IMR-90 (cell line): Measurements from ENCODE around the gene SMIM14. TPM values are rescaled to one million over a fixed set of nuclear protein-coding genes. Genes with fewer than 3 reads are reported as not detected.
"Not testable (repeated sequence)": the region's sequence is repeated elsewhere in the genome, so short reads cannot be mapped to it uniquely, and the experiment has no call there.

ENCODE experiments used
- ATAC-seq: fragments of 200-7000 bp; cut with Tn5 transposase; 2 replicates; pipeline ENCODE4 v1.9.1; 2020; ENCODE audit warnings: low read depth, mild to moderate bottlenecking, moderate library complexity
- BruUV-seq: library from RNA; stranded (reverse); fragments of 400-500 nt; replicated peaks from 2 replicates; lab custom pipeline; 2021; lab: Mats Ljungman, UMichigan
- CTCF ChIA-PET: fragments of 300-600 bp; formaldehyde crosslinking; extraction: SDS; loops from one replicate; lab custom pipeline; 2021; ENCODE audit warnings: antibody characterized with exemption; lab: Yijun Ruan, JAX
- POLR2A ChIA-PET: fragments of 300-600 bp; sonication (Branson Sonifier 250); formaldehyde crosslinking; loops from one replicate; lab custom pipeline; 2022; ENCODE audit warnings: antibody characterized with exemption; ENCODE audit not compliant: unreplicated experiment; lab: Charles Lee
- DNase-seq: peaks from one replicate; pipeline ENCODE4 v3.0.0; 2013
- H2AFZ ChIP-seq: replicated peaks from 2 replicates; pipeline ENCODE3; 2013; ENCODE audit warnings: low read length, mild to moderate bottlenecking; ENCODE audit not compliant: poor library complexity
- H2AK5ac ChIP-seq: 2 replicates; pipeline ENCODE4 v1.6.1; 2013; ENCODE audit warnings: low read depth, low read length, inconsistent platforms
- H2AK9ac ChIP-seq: replicated peaks from 2 replicates; pipeline ENCODE3; 2013; ENCODE audit warnings: mild to moderate bottlenecking, low read depth, low read length, moderate library complexity; ENCODE audit not compliant: poor library complexity
- H2BK120ac ChIP-seq: 2 replicates; pipeline ENCODE4 v1.6.1; 2013; ENCODE audit warnings: low read depth, low read length, inconsistent platforms
- H2BK15ac ChIP-seq: 3 replicates; pipeline ENCODE4 v1.6.1; 2013; ENCODE audit warnings: low read depth, low read length, inconsistent platforms
- H2BK20ac ChIP-seq: 2 replicates; pipeline ENCODE4 v1.6.1; 2013; ENCODE audit warnings: low read depth, mild to moderate bottlenecking, inconsistent platforms, low read length, moderate library complexity
- H2BK5ac ChIP-seq: 2 replicates; pipeline ENCODE4 v1.6.1; 2013; ENCODE audit warnings: mild to moderate bottlenecking, low read depth, low read length, inconsistent platforms; ENCODE audit not compliant: poor library complexity, severe bottlenecking
- H3K14ac ChIP-seq: replicated peaks from 2 replicates; pipeline ENCODE4 v1.6.1; 2013; ENCODE audit warnings: low read depth, low read length, inconsistent platforms
- H3K18ac ChIP-seq: 2 replicates; pipeline ENCODE4 v1.6.1; 2013; ENCODE audit warnings: low read depth, low read length, control low read depth
- H3K23ac ChIP-seq: 2 replicates; pipeline ENCODE4 v1.6.1; 2013; ENCODE audit warnings: low read depth, low read length, inconsistent platforms
- H3K27ac ChIP-seq: 2 replicates; pipeline ENCODE4 v1.5.1; 2013; ENCODE audit warnings: mild to moderate bottlenecking, control low read depth, low read length; ENCODE audit not compliant: insufficient read depth
- H3K27me3 ChIP-seq: 2 replicates; pipeline ENCODE4 v1.6.1; 2013; ENCODE audit warnings: low read length; ENCODE audit not compliant: control insufficient read depth, insufficient read depth
- H3K36me3 ChIP-seq: 2 replicates; pipeline ENCODE4 v1.6.1; 2013; ENCODE audit warnings: low read length, mixed read lengths; ENCODE audit not compliant: control insufficient read depth, insufficient read depth
- H3K4ac ChIP-seq: 2 replicates; pipeline ENCODE4 v1.6.1; 2013; ENCODE audit warnings: low read depth, low read length, inconsistent platforms
- H3K4me1 ChIP-seq: 2 replicates; pipeline ENCODE4 v1.6.1; 2013; ENCODE audit warnings: low read length, mixed read lengths; ENCODE audit not compliant: control insufficient read depth, insufficient read depth
- H3K4me2 ChIP-seq: 2 replicates; pipeline ENCODE4 v1.6.1; 2013; ENCODE audit warnings: low read depth, mild to moderate bottlenecking, control low read depth, low read length, moderate library complexity
- H3K4me3 ChIP-seq: 2 replicates; pipeline ENCODE4 v1.5.1; 2013; ENCODE audit warnings: low read depth, mild to moderate bottlenecking, control low read depth, low read length, moderate library complexity; ENCODE audit not compliant: insufficient read depth
- H3K56ac ChIP-seq: 2 replicates; pipeline ENCODE4 v1.6.1; 2013; ENCODE audit warnings: low read length, inconsistent platforms; ENCODE audit not compliant: insufficient read depth; ENCODE audit errors: extremely low read depth
- H3K79me1 ChIP-seq, 2 experiments: 2 replicates each; pipeline ENCODE4 v1.6.1; 2013; ENCODE audit warnings: low read length in 2 of 2, inconsistent platforms in 1 of 2, low read depth in 1 of 2
- H3K9ac ChIP-seq: 2 replicates; pipeline ENCODE4 v1.6.1; 2013; ENCODE audit warnings: low read depth, low read length, control low read depth
- H3K9me1 ChIP-seq: 2 replicates; pipeline ENCODE4 v1.6.1; 2013; ENCODE audit warnings: low read length, inconsistent platforms; ENCODE audit not compliant: insufficient read depth
- H3K9me3 ChIP-seq: 2 replicates; pipeline ENCODE4 v1.6.1; 2013; ENCODE audit warnings: low read length; ENCODE audit not compliant: control insufficient read depth, insufficient read depth
- H4K20me1 ChIP-seq: 2 replicates; pipeline ENCODE4 v1.6.1; 2013; ENCODE audit warnings: low read length, inconsistent platforms; ENCODE audit not compliant: insufficient read depth
- H4K5ac ChIP-seq: 2 replicates; pipeline ENCODE4 v1.6.1; 2013; ENCODE audit warnings: mild to moderate bottlenecking, low read depth, low read length, control low read depth
- H4K8ac ChIP-seq, 2 experiments: 2 replicates each; pipeline ENCODE4 v1.6.1; 2013; ENCODE audit warnings: low read depth in 2 of 2, low read length in 2 of 2, control low read depth in 1 of 2, inconsistent platforms in 1 of 2
- H4K91ac ChIP-seq: 2 replicates; pipeline ENCODE4 v1.6.1; 2013; ENCODE audit warnings: low read depth, low read length, inconsistent platforms; ENCODE audit not compliant: insufficient read depth
- CEBPB ChIP-seq: IDR thresholded peaks from 2 replicates; pipeline ENCODE4 v1.6.1; 2012; ENCODE audit warnings: low read depth, low read length, improper control_type of control experiment
- CHD1 ChIP-seq: IDR thresholded peaks from 2 replicates; pipeline ENCODE4 v1.6.1; 2012; ENCODE audit warnings: low read depth, low read length, improper control_type of control experiment
- NFE2L2 ChIP-seq: fragments of 150-350 bp; IDR thresholded peaks from 2 replicates; pipeline ENCODE4 v1.6.1; 2016; ENCODE audit warnings: low read depth, mild to moderate bottlenecking, low read length
- POLR2A ChIP-seq: IDR thresholded peaks from 2 replicates; pipeline ENCODE4 v1.6.1; 2012; ENCODE audit warnings: mild to moderate bottlenecking, low read depth, low read length
- RCOR1 ChIP-seq: IDR thresholded peaks from 2 replicates; pipeline ENCODE4 v1.6.1; 2012; ENCODE audit warnings: mild to moderate bottlenecking, low read length, improper control_type of control experiment; ENCODE audit not compliant: insufficient replicate concordance
- SMC3 ChIP-seq: fragments of 150-350 bp; IDR thresholded peaks from 2 replicates; pipeline ENCODE4 v1.6.1; 2016; ENCODE audit warnings: low read depth, mild to moderate bottlenecking, antibody characterized with exemption, low read length, moderate library complexity
- WGBS, 2 experiments: methylation state at CpG; one replicate each; pipeline versions ENCODE4 v1.1.5 to v1.1.7; 2013; ENCODE audit warnings: missing lambda C conversion rate in 2 of 2; ENCODE audit not compliant: insufficient read length in 1 of 2; ENCODE audit errors: extremely low coverage in 2 of 2; 5-methylcytosine and 5-hydroxymethylcytosine counted together
- dilution Hi-C: fragments of 300-500 bp; cut with HindIII; formaldehyde crosslinking; loops from one replicate; pipeline ENCODE4 v1.14.3; 2018; ENCODE audit warnings: low sequenced_read_pairs; ENCODE audit not compliant: unreplicated experiment
- in situ Hi-C: fragments of 300-500 bp; cut with MboI; formaldehyde crosslinking; loops from 3 replicates; pipeline ENCODE4 v1.14.3; 2019; ENCODE audit warnings: low sequenced_read_pairs, inconsistent platforms, mixed read lengths
- intact Hi-C: fragments of 100-400 bp; cut with micrococcal nuclease; formaldehyde crosslinking; loops from 2 replicates; pipeline ENCODE4 v1.10.0; 2022
- polyA plus RNA-seq, 3 experiments: library from polyadenylated mRNA; depleted of rRNA; stranded (reverse); fragments of >200 nt; gene quantifications; 2 replicates each; pipeline ENCODE4 v1.2.3, GENCODE V29; 2012; ENCODE audit warnings: low replicate concordance in 1 of 3
- total RNA-seq: library from RNA; depleted of rRNA; stranded (reverse); fragments of >200 nt; gene quantifications from 2 replicates; pipeline ENCODE4 v1.2.3, GENCODE V29; 2012
- TF ChIP-seq, protein P1 (sequence below): fragments of 150-350 bp; IDR thresholded peaks from 2 replicates; pipeline ENCODE4 v1.6.1; 2017; ENCODE audit warnings: mild to moderate bottlenecking, antibody characterized with exemption, low read length, low read depth

Gene SMIM14
- total and polyA plus RNA-seq, 2 of the 4 experiments (the other 2 are of a cell fraction), result 15.6 to 20.9 TPM

DNA sequence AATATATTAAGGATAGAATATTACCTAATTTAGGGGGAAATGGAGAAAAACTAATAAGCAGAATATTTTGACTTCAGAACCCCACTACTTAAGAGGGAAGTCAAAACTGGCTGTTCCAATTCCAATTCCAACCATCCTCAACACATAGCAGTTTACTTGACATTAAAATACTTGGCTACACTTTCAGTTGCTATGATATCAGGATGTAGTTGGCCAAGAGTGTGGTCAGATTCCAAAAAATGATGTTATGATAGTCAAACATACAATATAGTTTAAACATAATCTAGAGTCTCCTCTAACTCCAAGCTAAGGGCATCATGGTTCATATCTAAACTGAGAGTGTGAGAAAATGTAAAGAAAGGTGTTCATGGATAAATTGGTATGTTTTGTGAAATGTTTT lies 16.5 kb upstream of the SMIM14 start:
- POLR2A ChIA-PET, result no interaction called here
- intact Hi-C loops, result no loop called here

DNA sequence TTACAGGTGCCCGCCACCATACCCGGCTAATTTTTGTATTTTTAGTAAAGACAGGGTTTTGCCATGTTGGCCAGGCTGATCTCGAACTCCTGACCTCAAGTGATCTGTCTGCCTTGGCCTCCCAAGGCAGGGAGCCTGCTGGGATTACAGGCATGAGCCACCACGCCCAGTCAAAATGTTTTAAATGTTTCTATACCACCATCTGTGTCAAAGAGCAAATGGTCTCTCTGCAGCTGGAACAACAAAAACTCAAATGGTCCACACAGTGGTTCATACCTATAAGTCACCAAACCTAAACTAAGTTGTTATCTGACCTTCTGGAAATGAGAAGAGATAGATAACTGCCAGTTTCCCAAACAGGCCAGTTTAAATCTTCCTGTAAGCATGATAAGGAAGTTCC lies 12.9 kb upstream of the SMIM14 start:
- H2BK20ac ChIP-seq, H4K8ac ChIP-seq, CTCF ChIA-PET, H3K9me3 ChIP-seq, H3K14ac ChIP-seq, H3K9me1 ChIP-seq, H4K91ac ChIP-seq, H3K4me2 ChIP-seq, H2AFZ ChIP-seq, H3K18ac ChIP-seq, H4K20me1 ChIP-seq, POLR2A ChIA-PET, H3K4ac ChIP-seq, H3K27me3 ChIP-seq, H2BK5ac ChIP-seq, BruUV-seq, H3K9ac ChIP-seq, H3K56ac ChIP-seq, H3K79me1 ChIP-seq, H3K4me1 ChIP-seq, dilution Hi-C loops, H2BK120ac ChIP-seq, H2AK5ac ChIP-seq, H3K23ac ChIP-seq, in situ Hi-C loops, H3K36me3 ChIP-seq, H2BK15ac ChIP-seq, H2AK9ac ChIP-seq, H3K4me3 ChIP-seq, intact Hi-C loops, ATAC-seq, H3K27ac ChIP-seq, H4K5ac ChIP-seq: not testable (repeated sequence)
- 80% methylated on average over 1 of the region's 4 CpGs; no CpG with 5 or more reads in 1 of the 2 experiments for WGBS, 2 experiments
- DNase-seq, result peak; percentile 6

More for the DNA sequence above, 16.5 kb upstream of the SMIM14 start:
- no peak overlapping the region for H4K8ac ChIP-seq
- H3K14ac ChIP-seq, result no peak overlapping the region
- H3K9me3 ChIP-seq, result no peaks in the 10 kb centered on the region
- TF ChIP-seq CEBPB (peak; percentile 24; the same call in 1 of the 2 replicates), RCOR1 (no peak), SMC3 (no peak), CHD1 (no peak), NFE2L2 (no peak), POLR2A (no peak)
- TF ChIP-seq, protein P1, sequence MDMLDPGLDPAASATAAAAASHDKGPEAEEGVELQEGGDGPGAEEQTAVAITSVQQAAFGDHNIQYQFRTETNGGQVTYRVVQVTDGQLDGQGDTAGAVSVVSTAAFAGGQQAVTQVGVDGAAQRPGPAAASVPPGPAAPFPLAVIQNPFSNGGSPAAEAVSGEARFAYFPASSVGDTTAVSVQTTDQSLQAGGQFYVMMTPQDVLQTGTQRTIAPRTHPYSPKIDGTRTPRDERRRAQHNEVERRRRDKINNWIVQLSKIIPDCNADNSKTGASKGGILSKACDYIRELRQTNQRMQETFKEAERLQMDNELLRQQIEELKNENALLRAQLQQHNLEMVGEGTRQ, result no peak
- H3K4me2 ChIP-seq, result no peak overlapping the region
- no peaks in the 10 kb centered on the region for H3K79me1 ChIP-seq
- H2BK120ac ChIP-seq, result no peak overlapping the region
- H4K91ac ChIP-seq, result no peak overlapping the region
- H4K5ac ChIP-seq, result no peak overlapping the region
- H3K4me1 ChIP-seq, result no peaks in the 10 kb centered on the region; the same call in 1 of the 2 replicates
- no peak overlapping the region for H2BK5ac ChIP-seq
- DNase-seq (peak; percentile 44), ATAC-seq (0 out of 2 replicates have a peak, but pooled peaks have one; percentile 40)
- no peak overlapping the region for H3K4ac ChIP-seq
- dilution Hi-C loops (no loop called here), in situ Hi-C loops (no loop called here)
- no peaks in the 10 kb centered on the region for H3K36me3 ChIP-seq
- no peak overlapping the region for H2BK15ac ChIP-seq
- no peaks in the 10 kb centered on the region for H3K27me3 ChIP-seq
- H3K9ac ChIP-seq, result no peak overlapping the region
- no peaks in the 10 kb centered on the region for H4K20me1 ChIP-seq
- CTCF ChIA-PET, result no interaction called here
- H3K9me1 ChIP-seq, result no peaks in the 10 kb centered on the region
- no peak overlapping the region for H3K56ac ChIP-seq
- H3K18ac ChIP-seq, result no peak overlapping the region
- no peak overlapping the region for H2BK20ac ChIP-seq
- no peak overlapping the region for H3K23ac ChIP-seq
- no peak overlapping the region for H2AK5ac ChIP-seq
- BruUV-seq, result no TSS peak
- H2AFZ ChIP-seq, result no peak overlapping the region
- H2AK9ac ChIP-seq, result no peak overlapping the region
- H3K27ac ChIP-seq, result no peak overlapping the region
- H3K4me3 ChIP-seq, result no peak overlapping the region
